Stomach smooth muscle (tissue), 2 donors: ENCODE results near the gene RAB1A.
A peak's percentile ranks its signal among the peaks of the same experiment; 100 is the strongest.

Experiments
- H3K27ac ChIP-seq: one replicate; pipeline ENCODE4 v1.7.0; 2013; ENCODE audit warnings: mild to moderate bottlenecking, low read length, inconsistent platforms
- H3K27me3 ChIP-seq, 2 donors: one replicate each; pipeline ENCODE4 v1.7.0; 2013; ENCODE audit warnings: low read length in 2 of 2; ENCODE audit not compliant: insufficient read depth in 2 of 2, control insufficient read depth in 1 of 2
- H3K36me3 ChIP-seq, 2 donors: one replicate each; pipeline ENCODE4 v1.7.0; 2013; ENCODE audit warnings: low read length in 2 of 2; ENCODE audit not compliant: control insufficient read depth in 2 of 2, insufficient read depth in 2 of 2
- H3K4me1 ChIP-seq: one replicate; pipeline ENCODE4 v1.7.0; 2013; ENCODE audit warnings: low read length; ENCODE audit not compliant: control insufficient read depth, insufficient read depth
- H3K4me3 ChIP-seq, 2 donors: one replicate each; pipeline ENCODE4 v1.7.0; 2013; ENCODE audit warnings: low read length in 2 of 2
- H3K9ac ChIP-seq, 2 donors: one replicate each; pipeline ENCODE4 v1.7.0; 2013; ENCODE audit warnings: low read length in 2 of 2, mild to moderate bottlenecking in 1 of 2
- H3K9me3 ChIP-seq, 2 donors: one replicate each; pipeline ENCODE4 v1.7.0; 2013; ENCODE audit warnings: low read length in 2 of 2; ENCODE audit not compliant: control insufficient read depth in 2 of 2
- donor health status: healthy.
- donor health status: Pancreatic carcinoma.

RAB1A gene

GRCh38 chr2:65061146-65061909 lies 68.6 kb downstream of the RAB1A start:
- H3K27me3 ChIP-seq, result no peaks in the 10 kb centered on the region
- H3K27ac ChIP-seq, result no peak overlapping the region
- H3K4me1 ChIP-seq, result peaks cover 32% of the 10 kb centered on the region
- H3K9me3 ChIP-seq, result no peaks in the 10 kb centered on the region
- no peak overlapping the region for H3K9ac ChIP-seq
- no peaks in the 10 kb centered on the region for H3K36me3 ChIP-seq
- H3K4me3 ChIP-seq, result no peak overlapping the region

- H3K4me1 ChIP-seq, result peaks cover 34% of the 10 kb centered on the region
- H3K36me3 ChIP-seq, result no peaks in the 10 kb centered on the region
- H3K9me3 ChIP-seq, result no peaks in the 10 kb centered on the region
- H3K9ac ChIP-seq, result no peak overlapping the region
- H3K27ac ChIP-seq, result no peak overlapping the region
- H3K27me3 ChIP-seq, result no peaks in the 10 kb centered on the region
- no peak overlapping the region for H3K4me3 ChIP-seq
Measured at GRCh38 chr2:65059071-65059470, 70.8 kb downstream of the RAB1A start.

GRCh38 chr2:65057391-65058052 lies 72.4 kb downstream of the RAB1A start:
- Histone ChIP-seq H3K4me1 (peaks cover 26% of the 10 kb centered on the region), H3K36me3 (no peaks in the 10 kb centered on the region), H3K9ac (peak overlapping the region; percentile 62 to 76), H3K9me3 (no peaks in the 10 kb centered on the region), H3K4me3 (peak overlapping the region; percentile 91), H3K27ac (peak overlapping the region; percentile 53), H3K27me3 (no peaks in the 10 kb centered on the region)

- Histone ChIP-seq H3K4me3 (peak overlapping the region; percentile 91), H3K9me3 (no peaks in the 10 kb centered on the region), H3K27ac (peak overlapping the region; percentile 53), H3K9ac (peak overlapping the region; percentile 62 to 76), H3K4me1 (peaks cover 26% of the 10 kb centered on the region), H3K36me3 (no peaks in the 10 kb centered on the region), H3K27me3 (no peaks in the 10 kb centered on the region)
Measured at GRCh38 chr2:65057054-65057375, 72.9 kb downstream of the RAB1A start.

- no peaks in the 10 kb centered on the region for H3K36me3 ChIP-seq
- peak within 1 kb of the TSS; percentile 62 to 76 for H3K9ac ChIP-seq
- H3K4me1 ChIP-seq, result peaks cover 24% of the 10 kb centered on the region
- peak within 1 kb of the TSS; percentile 53 for H3K27ac ChIP-seq
- no peaks in the 10 kb centered on the region for H3K9me3 ChIP-seq
- peak within 1 kb of the TSS; percentile 91 for H3K4me3 ChIP-seq
- H3K27me3 ChIP-seq, result no peaks in the 10 kb centered on the region
Measured at GRCh38 chr2:65056215-65057053, 73.5 kb downstream of the RAB1A start, which contains the start of gene CEP68. CEP68 (plus strand) TSS chr2:65056416; CDS start chr2:65069445, 13,029 bp downstream.

GRCh38 chr2:65055422-65056214 lies 74.3 kb downstream of the RAB1A start:
- Histone ChIP-seq H3K36me3 (no peaks in the 10 kb centered on the region), H3K4me1 (peaks cover 19% of the 10 kb centered on the region), H3K9me3 (no peaks in the 10 kb centered on the region), H3K27me3 (no peaks in the 10 kb centered on the region), H3K27ac (peak overlapping the region; percentile 41), H3K9ac (peak overlapping the region; percentile 47 to 76), H3K4me3 (peak overlapping the region; percentile 91)

- Histone ChIP-seq H3K27me3 (no peaks in the 10 kb centered on the region), H3K4me3 (peak overlapping the region; percentile 91), H3K36me3 (no peaks in the 10 kb centered on the region), H3K9me3 (no peaks in the 10 kb centered on the region), H3K27ac (no peak overlapping the region), H3K9ac (peak overlapping the region in 1 of 2 donors; percentile 76), H3K4me1 (peaks cover 19% of the 10 kb centered on the region)
Measured at GRCh38 chr2:65054749-65055421, 75.0 kb downstream of the RAB1A start.

GRCh38 chr2:65053199-65053598 lies 76.7 kb downstream of the RAB1A start:
- peaks cover 16% of the 10 kb centered on the region for H3K4me1 ChIP-seq
- no peaks in the 10 kb centered on the region for H3K27me3 ChIP-seq
- no peaks in the 10 kb centered on the region for H3K9me3 ChIP-seq
- no peaks in the 10 kb centered on the region for H3K36me3 ChIP-seq
- no peak overlapping the region for H3K9ac ChIP-seq
- no peak overlapping the region for H3K27ac ChIP-seq
- no peak overlapping the region for H3K4me3 ChIP-seq

- no peaks in the 10 kb centered on the region for H3K9me3 ChIP-seq
- no peak overlapping the region for H3K27ac ChIP-seq
- no peaks in the 10 kb centered on the region for H3K36me3 ChIP-seq
- H3K4me1 ChIP-seq, result peaks cover 9% of the 10 kb centered on the region
- H3K4me3 ChIP-seq, result no peak overlapping the region
- H3K27me3 ChIP-seq, result no peaks in the 10 kb centered on the region
- no peak overlapping the region for H3K9ac ChIP-seq
Measured at GRCh38 chr2:65050931-65051330, 79.0 kb downstream of the RAB1A start.
